ENCODE results near the gene PELI2. TPM values are rescaled to one million over a fixed set of nuclear protein-coding genes. Genes with fewer than 3 reads are reported as not detected.

Gene PELI2
- total RNA-seq, 4 donors from 2014 or later: 2.5 to 5.8 (median 4.2) TPM

GRCh38 chr14:56211084-56211483 lies 92.9 kb downstream of the PELI2 start:
- TF ChIP-seq, protein P1, sequence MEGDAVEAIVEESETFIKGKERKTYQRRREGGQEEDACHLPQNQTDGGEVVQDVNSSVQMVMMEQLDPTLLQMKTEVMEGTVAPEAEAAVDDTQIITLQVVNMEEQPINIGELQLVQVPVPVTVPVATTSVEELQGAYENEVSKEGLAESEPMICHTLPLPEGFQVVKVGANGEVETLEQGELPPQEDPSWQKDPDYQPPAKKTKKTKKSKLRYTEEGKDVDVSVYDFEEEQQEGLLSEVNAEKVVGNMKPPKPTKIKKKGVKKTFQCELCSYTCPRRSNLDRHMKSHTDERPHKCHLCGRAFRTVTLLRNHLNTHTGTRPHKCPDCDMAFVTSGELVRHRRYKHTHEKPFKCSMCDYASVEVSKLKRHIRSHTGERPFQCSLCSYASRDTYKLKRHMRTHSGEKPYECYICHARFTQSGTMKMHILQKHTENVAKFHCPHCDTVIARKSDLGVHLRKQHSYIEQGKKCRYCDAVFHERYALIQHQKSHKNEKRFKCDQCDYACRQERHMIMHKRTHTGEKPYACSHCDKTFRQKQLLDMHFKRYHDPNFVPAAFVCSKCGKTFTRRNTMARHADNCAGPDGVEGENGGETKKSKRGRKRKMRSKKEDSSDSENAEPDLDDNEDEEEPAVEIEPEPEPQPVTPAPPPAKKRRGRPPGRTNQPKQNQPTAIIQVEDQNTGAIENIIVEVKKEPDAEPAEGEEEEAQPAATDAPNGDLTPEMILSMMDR (IDR thresholded peaks at IDR 0.05 in 4 of 5, conservative IDR thresholded peaks at IDR 0.05 in 1 of 5): no peak
- H3K27me3 ChIP-seq: no peaks in the 10 kb centered on the region
- H3K27ac ChIP-seq: no peak overlapping the region
- H3K4me3 ChIP-seq: no peak overlapping the region
- no peaks in the 10 kb centered on the region for H3K36me3 ChIP-seq
- peaks cover 0 to 3% of the 10 kb centered on the region in 2 donors for H3K4me1 ChIP-seq
- DNase-seq (no peak), ATAC-seq (no peak)
- in situ Hi-C loops (cut with MboI; ENCODE audit: low sequenced_read_pairs in 4 of 4): no loop called here
- no peaks in the 10 kb centered on the region for H3K9me3 ChIP-seq
- intact Hi-C loops (cut with DNase I; ENCODE audit: low total_unique reads): no loop called here

GRCh38 chr14:56211844-56212243 lies 93.6 kb downstream of the PELI2 start:
- in situ Hi-C loops (cut with MboI; ENCODE audit: low sequenced_read_pairs in 4 of 4): no loop called here
- ATAC-seq: no peak

GRCh38 chr14:56212521-56212920 lies 94.3 kb downstream of the PELI2 start:
- in situ Hi-C loops (cut with MboI; ENCODE audit: low sequenced_read_pairs in 4 of 4) (no loop called here), intact Hi-C loops (cut with DNase I; ENCODE audit: low total_unique reads) (no loop called here)
- TF ChIP-seq POLR2A (IDR thresholded peaks at IDR 0.05): no peak
- TF ChIP-seq, protein P1 (IDR thresholded peaks at IDR 0.05 in 4 of 5, conservative IDR thresholded peaks at IDR 0.05 in 1 of 5): no peak
- H3K27ac ChIP-seq: no peak overlapping the region
- no peaks in the 10 kb centered on the region for H3K27me3 ChIP-seq
- H3K4me1 ChIP-seq: peaks cover 5 to 16% of the 10 kb centered on the region in 2 donors
- ATAC-seq (no peak), DNase-seq (no peak)
- no peaks in the 10 kb centered on the region for H3K36me3 ChIP-seq
- H3K9me3 ChIP-seq: no peaks in the 10 kb centered on the region
- H3K4me3 ChIP-seq: no peak overlapping the region

More at GRCh38 chr14:56211844-56212243, 93.6 kb downstream of the PELI2 start:
- no peaks in the 10 kb centered on the region for H3K36me3 ChIP-seq
- H3K4me3 ChIP-seq: no peak overlapping the region
- no peaks in the 10 kb centered on the region for H3K27me3 ChIP-seq
- H3K9me3 ChIP-seq: no peaks in the 10 kb centered on the region
- H3K27ac ChIP-seq: no peak overlapping the region
- intact Hi-C loops (cut with DNase I; ENCODE audit: low total_unique reads): no loop called here
- no peak for DNase-seq
- TF ChIP-seq, protein P1 (IDR thresholded peaks at IDR 0.05 in 4 of 5, conservative IDR thresholded peaks at IDR 0.05 in 1 of 5): no peak
- no peak for TF ChIP-seq POLR2A (IDR thresholded peaks at IDR 0.05)
- peaks cover 5 to 11% of the 10 kb centered on the region in 2 donors for H3K4me1 ChIP-seq

DNA sequence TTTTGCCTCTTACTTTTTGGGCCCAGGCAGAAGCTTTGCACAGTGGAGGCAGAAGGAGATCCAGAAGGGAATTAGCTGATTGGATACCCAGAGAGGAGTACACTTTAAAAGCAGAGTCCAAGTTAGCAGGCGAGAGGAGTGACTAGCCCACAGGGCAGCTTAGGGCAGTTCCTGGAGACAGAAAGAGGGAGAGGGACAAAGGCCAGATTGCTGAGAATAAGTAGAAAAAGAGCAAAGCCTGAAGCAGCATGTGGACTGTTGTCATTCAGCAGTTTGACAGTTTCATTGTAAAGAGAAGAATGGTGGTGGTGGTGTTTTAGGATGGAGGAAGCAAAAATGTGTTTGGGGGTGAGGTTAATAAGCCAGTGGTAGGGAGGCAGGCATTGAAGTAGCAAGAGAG lies 95.1 kb downstream of the PELI2 start:
- intact Hi-C loops (cut with DNase I; ENCODE audit: low total_unique reads) (no loop called here), in situ Hi-C loops (cut with MboI; ENCODE audit: low sequenced_read_pairs in 4 of 4) (no loop called here)
- Histone ChIP-seq H3K36me3 (no peaks in the 10 kb centered on the region), H3K27me3 (no peaks in the 10 kb centered on the region), H3K9me3 (no peaks in the 10 kb centered on the region), H3K4me1 (peaks cover 5 to 22% of the 10 kb centered on the region in 2 donors), H3K4me3 (no peak overlapping the region), H3K27ac (no peak overlapping the region)
- TF ChIP-seq POLR2A (IDR thresholded peaks at IDR 0.05): no peak
- TF ChIP-seq, protein P1 (IDR thresholded peaks at IDR 0.05 in 4 of 5, conservative IDR thresholded peaks at IDR 0.05 in 1 of 5): no peak
- DNase-seq (no peak), ATAC-seq (no peak)

GRCh38 chr14:56215180-56215579 lies 97.0 kb downstream of the PELI2 start:
- no peaks in the 10 kb centered on the region for H3K27me3 ChIP-seq
- no peaks in the 10 kb centered on the region for H3K36me3 ChIP-seq
- ATAC-seq (no peak), DNase-seq (no peak)
- TF ChIP-seq POLR2A (IDR thresholded peaks at IDR 0.05): no peak
- TF ChIP-seq, protein P1 (IDR thresholded peaks at IDR 0.05 in 4 of 5, conservative IDR thresholded peaks at IDR 0.05 in 1 of 5): no peak
- H3K4me1 ChIP-seq: peaks cover 16 to 31% of the 10 kb centered on the region in 2 donors
- H3K27ac ChIP-seq: no peak overlapping the region
- intact Hi-C loops (cut with DNase I; ENCODE audit: low total_unique reads): no loop called here
- H3K9me3 ChIP-seq: no peaks in the 10 kb centered on the region
- in situ Hi-C loops (cut with MboI; ENCODE audit: low sequenced_read_pairs in 4 of 4): no loop called here
- H3K4me3 ChIP-seq: no peak overlapping the region
